HEK293 (cell line): ENCODE results near the gene SLIT2.

Experiments used
- CTCF ChIA-PET: fragments of 350-600 bp; formaldehyde crosslinking; extraction: SDS; loops from one replicate; lab custom pipeline; 2021; ENCODE audit warnings: antibody characterized with exemption; lab: Yijun Ruan, JAX
- POLR2A ChIA-PET: fragments of 300-600 bp; formaldehyde crosslinking; extraction: SDS; loops from one replicate; lab custom pipeline; 2020; ENCODE audit warnings: antibody characterized with exemption, inconsistent platforms; lab: Yijun Ruan, JAX
- H3K27ac ChIP-seq: fragments of 200-500 bp; sonication (Bioruptor generic); 2 replicates; pipeline ENCODE4 v1.5.1; 2014; ENCODE audit warnings: low read depth, low read length, control low read depth, inconsistent platforms; ENCODE audit errors: extremely low read depth
- H3K36me3 ChIP-seq, 2 experiments: fragments of 200-500 bp in 1 of 2; sonication (Bioruptor generic) in 1 of 2; 1 replicate in 1 of 2; 2 replicates in 1 of 2; pipeline ENCODE4 v1.5.1; 2014 to 2017; ENCODE audit warnings: inconsistent platforms in 2 of 2, low read length in 2 of 2; ENCODE audit not compliant: control insufficient read depth in 2 of 2, insufficient read depth in 1 of 2
- H3K4me1 ChIP-seq: fragments of 200-500 bp; sonication (Bioruptor generic); 2 replicates; pipeline ENCODE4 v1.5.1; 2014; ENCODE audit warnings: mild to moderate bottlenecking, low read length, inconsistent platforms; ENCODE audit not compliant: control insufficient read depth, insufficient read depth
- H3K4me3 ChIP-seq: 2 replicates; pipeline ENCODE4 v1.5.1; 2011; ENCODE audit warnings: low read depth, mild to moderate bottlenecking, control low read depth, low read length, moderate library complexity
- H3K9me3 ChIP-seq: fragments of 200-500 bp; sonication (Bioruptor generic); 2 replicates; pipeline ENCODE4 v1.5.1; 2014; ENCODE audit warnings: low read depth, low read length, inconsistent platforms; ENCODE audit not compliant: control insufficient read depth, insufficient read depth
- BCL6B ChIP-seq: fragments of 450-650 bp; formaldehyde crosslinking; IDR thresholded peaks from 2 replicates; pipeline ENCODE4 v1.5.1; 2017; ENCODE audit warnings: missing biosample characterization, missing genetic modification characterization
- GLIS1 ChIP-seq: fragments of 450-650 bp; formaldehyde crosslinking; IDR thresholded peaks from 2 replicates; pipeline ENCODE4 v1.5.1; 2016; ENCODE audit warnings: missing biosample characterization, missing genetic modification characterization
- IKZF3 ChIP-seq: fragments of 450-650 bp; IDR thresholded peaks from 2 replicates; pipeline ENCODE4 v1.5.0; 2018; ENCODE audit warnings: missing biosample characterization, mild to moderate bottlenecking, missing genetic modification characterization, moderate library complexity
- PRDM6 ChIP-seq: fragments of 450-650 bp; formaldehyde crosslinking; IDR thresholded peaks from 2 replicates; pipeline ENCODE4 v1.5.1; 2017; ENCODE audit warnings: missing biosample characterization, missing genetic modification characterization
- SCRT2 ChIP-seq: fragments of 450-650 bp; formaldehyde crosslinking; IDR thresholded peaks from 2 replicates; pipeline ENCODE4 v1.5.1; 2016; ENCODE audit warnings: missing biosample characterization, missing genetic modification characterization
- ZBTB10 ChIP-seq: fragments of 450-650 bp; formaldehyde crosslinking; IDR thresholded peaks from 2 replicates; pipeline ENCODE4 v1.5.1; 2016; ENCODE audit warnings: missing biosample characterization, missing genetic modification characterization
- ZFP3 ChIP-seq: fragments of 450-650 bp; formaldehyde crosslinking; IDR thresholded peaks from 2 replicates; pipeline ENCODE4 v1.5.1; 2016; ENCODE audit warnings: low read depth, missing biosample characterization, missing genetic modification characterization
- ZNF132 ChIP-seq: fragments of 450-650 bp; formaldehyde crosslinking; IDR thresholded peaks from 2 replicates; pipeline ENCODE4 v1.5.1; 2017; ENCODE audit warnings: missing biosample characterization, missing genetic modification characterization, borderline replicate concordance
- ZNF2 ChIP-seq: fragments of 450-650 bp; formaldehyde crosslinking; IDR thresholded peaks from 2 replicates; pipeline ENCODE4 v1.5.1; 2016; ENCODE audit warnings: missing biosample characterization, missing genetic modification characterization
- ZNF202 ChIP-seq: fragments of 450-650 bp; formaldehyde crosslinking; IDR thresholded peaks from 2 replicates; pipeline ENCODE4 v1.5.1; 2016; ENCODE audit warnings: missing biosample characterization, missing genetic modification characterization, borderline replicate concordance
- ZNF24 ChIP-seq: fragments of 450-650 bp; formaldehyde crosslinking; IDR thresholded peaks from 2 replicates; pipeline ENCODE4 v1.5.1; 2016; ENCODE audit warnings: missing biosample characterization, missing genetic modification characterization
- ZNF266 ChIP-seq: fragments of 450-650 bp; formaldehyde crosslinking; IDR thresholded peaks from 2 replicates; pipeline ENCODE4 v1.5.1; 2016; ENCODE audit warnings: missing biosample characterization, missing genetic modification characterization, low read depth
- ZNF274 ChIP-seq, 2 experiments: fragments of 200-500 bp in 1 of 2; fragments of 450-650 bp in 1 of 2; sonication (Bioruptor generic) in 1 of 2; formaldehyde crosslinking in 1 of 2; IDR thresholded peaks; 2 replicates each; pipeline versions ENCODE4 v1.5.1 to v1.6.1; 2014 to 2016; ENCODE audit warnings: borderline replicate concordance in 1 of 2, inconsistent platforms in 1 of 2, low read length in 1 of 2, missing biosample characterization in 1 of 2, missing genetic modification characterization in 1 of 2
- ZNF292 ChIP-seq: fragments of 450-650 bp; formaldehyde crosslinking; IDR thresholded peaks from 2 replicates; pipeline ENCODE4 v1.5.1; 2016; ENCODE audit warnings: low read depth, missing biosample characterization, missing genetic modification characterization, borderline replicate concordance
- ZNF311 ChIP-seq: fragments of 450-650 bp; formaldehyde crosslinking; IDR thresholded peaks from 2 replicates; pipeline ENCODE4 v1.5.1; 2017; ENCODE audit warnings: missing biosample characterization, missing genetic modification characterization, borderline replicate concordance
- ZNF324 ChIP-seq: fragments of 450-650 bp; formaldehyde crosslinking; IDR thresholded peaks from 2 replicates; pipeline ENCODE4 v1.5.1; 2016; ENCODE audit warnings: missing biosample characterization, missing genetic modification characterization
- ZNF404 ChIP-seq: fragments of 450-650 bp; formaldehyde crosslinking; IDR thresholded peaks from 2 replicates; pipeline ENCODE4 v1.5.1; 2017; ENCODE audit warnings: missing biosample characterization, missing genetic modification characterization
- ZNF514 ChIP-seq: fragments of 450-650 bp; formaldehyde crosslinking; IDR thresholded peaks from 2 replicates; pipeline ENCODE4 v1.5.1; 2016; ENCODE audit warnings: missing biosample characterization, missing genetic modification characterization
- ZNF521 ChIP-seq: fragments of 450-650 bp; formaldehyde crosslinking; IDR thresholded peaks from 2 replicates; pipeline ENCODE4 v1.5.1; 2017; ENCODE audit warnings: missing biosample characterization, mild to moderate bottlenecking, missing genetic modification characterization
- ZNF560 ChIP-seq: fragments of 450-650 bp; formaldehyde crosslinking; IDR thresholded peaks from 2 replicates; pipeline ENCODE4 v1.5.1; 2017; ENCODE audit warnings: missing biosample characterization, missing genetic modification characterization, borderline replicate concordance
- ZNF600 ChIP-seq: fragments of 450-650 bp; formaldehyde crosslinking; IDR thresholded peaks from 2 replicates; pipeline ENCODE4 v1.5.1; 2016; ENCODE audit warnings: missing biosample characterization, missing genetic modification characterization
- ZNF629 ChIP-seq: fragments of 450-650 bp; formaldehyde crosslinking; IDR thresholded peaks from 2 replicates; pipeline ENCODE4 v1.5.1; 2017; ENCODE audit warnings: missing biosample characterization, missing genetic modification characterization
- ZNF792 ChIP-seq: fragments of 450-650 bp; formaldehyde crosslinking; IDR thresholded peaks from 2 replicates; pipeline ENCODE4 v1.5.1; 2016; ENCODE audit warnings: missing biosample characterization, missing genetic modification characterization
- ZSCAN18 ChIP-seq: fragments of 450-650 bp; formaldehyde crosslinking; IDR thresholded peaks from 2 replicates; pipeline ENCODE4 v1.5.1; 2016; ENCODE audit warnings: missing biosample characterization, missing genetic modification characterization
- TF ChIP-seq, protein P1 (sequence below): fragments of 450-650 bp; formaldehyde crosslinking; IDR thresholded peaks from 2 replicates; pipeline ENCODE4 v1.5.1; 2016; ENCODE audit warnings: missing biosample characterization, missing genetic modification characterization

The SLIT2 gene

GRCh38 chr4:20287246-20287645, 35.5 kb downstream of the SLIT2 start:
- no peak overlapping the region for H3K4me3 ChIP-seq
- no peaks in the 10 kb centered on the region for H3K9me3 ChIP-seq
- no peaks in the 10 kb centered on the region for H3K4me1 ChIP-seq
- no peak for TF ChIP-seq ZNF560 (tag by site-specific recombination)
- no peak for TF ChIP-seq ZNF514 (tag by site-specific recombination)
- TF ChIP-seq ZBTB10 (tag by site-specific recombination) = no peak
- no peak for TF ChIP-seq ZNF324 (tag by site-specific recombination)
- TF ChIP-seq ZNF266 = no peak
- TF ChIP-seq ZNF311 (tag by site-specific recombination) = no peak
- no peak for TF ChIP-seq ZNF24
- no peak for TF ChIP-seq ZSCAN18 (tag by site-specific recombination)
- no peak for TF ChIP-seq GLIS1 (tag by site-specific recombination)
- TF ChIP-seq ZNF132 (tag by site-specific recombination) = no peak
- TF ChIP-seq ZNF292 (tag by site-specific recombination) = no peak
- TF ChIP-seq ZNF202 (tag by site-specific recombination) = no peak
- no peak for TF ChIP-seq ZNF2 (tag by site-specific recombination)
- no peak for TF ChIP-seq IKZF3 (tag by site-specific recombination)
- no peak for TF ChIP-seq ZFP3 (tag by site-specific recombination)
- TF ChIP-seq ZNF404 (tag by site-specific recombination) = no peak
- TF ChIP-seq ZNF600 (tag by site-specific recombination) = no peak
- TF ChIP-seq ZNF792 (tag by site-specific recombination) = no peak
- TF ChIP-seq ZNF521 (tag by site-specific recombination) = no peak
- POLR2A ChIA-PET = no interaction called here
- CTCF ChIA-PET = interaction anchor here (1.8 kb wide), 1 partner anchor 40 kb away, joined by 5 read pairs; no protein-coding TSS in a partner anchor
- H3K36me3 ChIP-seq = peaks cover 0 to 44% of the 10 kb centered on the region in 2 experiments; a peak in 1 of 3 replicates
- H3K27ac ChIP-seq = no peak overlapping the region

DNA sequence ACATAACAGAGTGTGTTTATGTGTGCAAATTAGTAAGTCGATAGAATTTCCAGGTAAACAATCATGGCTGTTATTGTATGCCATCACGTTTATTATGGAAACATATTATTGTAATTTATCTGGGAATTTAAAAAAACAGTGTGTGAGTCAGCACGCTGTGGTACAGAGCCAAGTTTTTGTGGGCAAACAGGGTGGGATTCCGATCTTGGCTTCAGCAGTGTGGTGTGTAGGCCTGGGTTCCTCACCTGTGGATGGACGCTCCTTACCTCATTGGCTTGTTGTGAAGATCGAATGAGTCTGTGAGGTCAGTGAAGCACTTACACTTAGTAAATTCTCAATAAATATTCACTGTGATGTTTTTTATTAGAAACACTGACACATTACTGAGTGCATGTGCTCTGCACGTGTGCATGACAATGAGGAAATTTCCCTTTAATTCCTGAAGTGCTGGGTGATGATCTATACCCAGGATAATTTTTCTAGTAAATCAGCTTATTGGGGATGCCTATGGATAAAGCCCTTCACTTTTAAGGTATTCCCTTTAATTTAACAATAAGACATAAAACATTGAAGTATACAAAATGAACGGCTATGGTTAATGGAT, 36.4 kb downstream of the SLIT2 start:
- H3K4me1 ChIP-seq = no peaks in the 10 kb centered on the region
- peaks cover 0 to 40% of the 10 kb centered on the region in 2 experiments; a peak in 1 of 3 replicates for H3K36me3 ChIP-seq
- H3K4me3 ChIP-seq = no peak overlapping the region
- no peaks in the 10 kb centered on the region for H3K9me3 ChIP-seq
- ChIA-PET POLR2A (no interaction called here), CTCF (interaction anchor here (1.8 kb wide), 1 partner anchor 41 kb away, joined by 5 read pairs; no protein-coding TSS in a partner anchor)
- H3K27ac ChIP-seq = no peak overlapping the region
- TF ChIP-seq PRDM6 (0 out of 2 replicates have a peak, but pooled peaks have one; percentile 27), ZNF274 (IDR thresholded peaks at IDR 0.05; ENCODE audit: low read length) (no peak), ZNF274 (tag by site-specific recombination; IDR thresholded peaks at IDR 0.05; ENCODE audit: borderline replicate concordance) (no peak), BCL6B (tag by site-specific recombination) (no peak), ZNF629 (tag by site-specific recombination) (0 out of 2 replicates have a peak, but pooled peaks have one; percentile 18), SCRT2 (tag by site-specific recombination) (no peak)
- TF ChIP-seq, protein P1, sequence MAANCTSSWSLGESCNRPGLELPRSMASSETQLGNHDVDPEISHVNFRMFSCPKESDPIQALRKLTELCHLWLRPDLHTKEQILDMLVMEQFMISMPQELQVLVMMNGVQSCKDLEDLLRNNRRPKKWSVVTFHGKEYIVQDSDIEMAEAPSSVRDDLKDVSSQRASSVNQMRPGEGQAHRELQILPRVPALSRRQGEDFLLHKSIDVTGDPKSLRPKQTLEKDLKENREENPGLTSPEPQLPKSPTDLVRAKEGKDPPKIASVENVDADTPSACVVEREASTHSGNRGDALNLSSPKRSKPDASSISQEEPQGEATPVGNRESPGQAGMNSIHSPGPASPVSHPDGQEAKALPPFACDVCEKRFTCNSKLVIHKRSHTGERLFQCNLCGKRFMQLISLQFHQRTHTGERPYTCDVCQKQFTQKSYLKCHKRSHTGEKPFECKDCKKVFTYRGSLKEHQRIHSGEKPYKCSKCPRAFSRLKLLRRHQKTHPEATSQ = no peak
